Skin epidermis (tissue), 12 donors: ENCODE data around the gene TP53AIP1.

Experiments used
- H3K27ac ChIP-seq, 21 experiments: fragments of 200-600 bp; sonication (generic) in 11 of 21; one replicate each; pipeline ENCODE4 v1.5.0; 2020; ENCODE audit warnings: mild to moderate bottlenecking in 3 of 21, inconsistent platforms in 2 of 21, moderate library complexity in 2 of 21
- H3K4me3 ChIP-seq, 7 experiments: fragments of 200-600 bp; sonication (generic) in 2 of 7; one replicate each; pipeline ENCODE4 v1.5.0; 2020; ENCODE audit warnings: inconsistent platforms in 2 of 7, mild to moderate bottlenecking in 2 of 7, moderate library complexity in 1 of 7

TP53AIP1 gene

GRCh38 chr11:128942817-128943427 lies at the start of gene TP53AIP1:
Gene TP53AIP1, minus strand, starts transcription at chr11:128942871. Its CDS starts 5,053 bp downstream, at chr11:128937818.
- Histone ChIP-seq H3K27ac (peak within 1 kb of the TSS; percentile 23 to 86 (median 72)), H3K4me3 (peak within 1 kb of the TSS; percentile 18 to 40 (median 24))

GRCh38 chr11:128988242-128988970 lies 45.7 kb upstream of the TP53AIP1 start:
- Histone ChIP-seq H3K4me3 (no peak overlapping the region), H3K27ac (no peak overlapping the region)

- no peak overlapping the region for H3K27ac ChIP-seq
- no peak overlapping the region for H3K4me3 ChIP-seq
Measured at GRCh38 chr11:128985880-128986279, 43.2 kb upstream of the TP53AIP1 start.

- H3K27ac ChIP-seq: no peak overlapping the region
- no peak overlapping the region for H3K4me3 ChIP-seq
Measured at GRCh38 chr11:128983023-128983422, 40.4 kb upstream of the TP53AIP1 start.

GRCh38 chr11:128981254-128981653 lies 38.6 kb upstream of the TP53AIP1 start:
- H3K27ac ChIP-seq: no peak overlapping the region
- no peak overlapping the region for H3K4me3 ChIP-seq

- Histone ChIP-seq H3K27ac (no peak overlapping the region), H3K4me3 (no peak overlapping the region)
Measured at GRCh38 chr11:128970598-128971190, 28.0 kb upstream of the TP53AIP1 start.

- Histone ChIP-seq H3K4me3 (no peak overlapping the region), H3K27ac (no peak overlapping the region)
Measured at GRCh38 chr11:128968916-128969315, 26.2 kb upstream of the TP53AIP1 start.

- Histone ChIP-seq H3K27ac (no peak overlapping the region), H3K4me3 (no peak overlapping the region)
Measured at GRCh38 chr11:128967578-128967977, 24.9 kb upstream of the TP53AIP1 start.

GRCh38 chr11:128965485-128965884 lies 22.8 kb upstream of the TP53AIP1 start:
- Histone ChIP-seq H3K4me3 (no peak overlapping the region), H3K27ac (no peak overlapping the region)

GRCh38 chr11:128964463-128964930 lies 21.8 kb upstream of the TP53AIP1 start:
- no peak overlapping the region for H3K4me3 ChIP-seq
- peak overlapping the region in 1 of 21 experiments; percentile 33 for H3K27ac ChIP-seq

GRCh38 chr11:128963744-128964325 lies 21.2 kb upstream of the TP53AIP1 start:
- H3K27ac ChIP-seq: no peak overlapping the region

GRCh38 chr11:128962896-128963295 lies 20.2 kb upstream of the TP53AIP1 start:
- Histone ChIP-seq H3K27ac (no peak overlapping the region), H3K4me3 (no peak overlapping the region)

More at GRCh38 chr11:128963744-128964325, 21.2 kb upstream of the TP53AIP1 start:
- no peak overlapping the region for H3K4me3 ChIP-seq

- Histone ChIP-seq H3K4me3 (no peak overlapping the region), H3K27ac (no peak overlapping the region)
Measured at GRCh38 chr11:128961645-128962044, 19.0 kb upstream of the TP53AIP1 start.

- no peak overlapping the region for H3K4me3 ChIP-seq
- H3K27ac ChIP-seq: no peak overlapping the region
Measured at GRCh38 chr11:128957202-128957482, 14.5 kb upstream of the TP53AIP1 start.

- no peak overlapping the region for H3K27ac ChIP-seq
Measured at GRCh38 chr11:128956401-128957201, 13.9 kb upstream of the TP53AIP1 start.

GRCh38 chr11:128955636-128956035 lies 13.0 kb upstream of the TP53AIP1 start:
- no peak overlapping the region for H3K27ac ChIP-seq
- no peak overlapping the region for H3K4me3 ChIP-seq

More at GRCh38 chr11:128956401-128957201, 13.9 kb upstream of the TP53AIP1 start:
- no peak overlapping the region for H3K4me3 ChIP-seq

- Histone ChIP-seq H3K4me3 (no peak overlapping the region), H3K27ac (no peak overlapping the region)
Measured at GRCh38 chr11:128953151-128953550, 10.5 kb upstream of the TP53AIP1 start.

- no peak overlapping the region for H3K27ac ChIP-seq
- H3K4me3 ChIP-seq: no peak overlapping the region
Measured at GRCh38 chr11:128949791-128950454, 7.3 kb upstream of the TP53AIP1 start.

GRCh38 chr11:128948583-128948982 lies 5.9 kb upstream of the TP53AIP1 start:
- Histone ChIP-seq H3K27ac (no peak overlapping the region), H3K4me3 (no peak overlapping the region)
